ENCODE results near the gene PDCD1. TPM values are rescaled to one million over a fixed set of nuclear protein-coding genes. Genes with fewer than 3 reads are reported as not detected.

The PDCD1 gene
- total RNA-seq, 1 donor: not detected

DNA sequence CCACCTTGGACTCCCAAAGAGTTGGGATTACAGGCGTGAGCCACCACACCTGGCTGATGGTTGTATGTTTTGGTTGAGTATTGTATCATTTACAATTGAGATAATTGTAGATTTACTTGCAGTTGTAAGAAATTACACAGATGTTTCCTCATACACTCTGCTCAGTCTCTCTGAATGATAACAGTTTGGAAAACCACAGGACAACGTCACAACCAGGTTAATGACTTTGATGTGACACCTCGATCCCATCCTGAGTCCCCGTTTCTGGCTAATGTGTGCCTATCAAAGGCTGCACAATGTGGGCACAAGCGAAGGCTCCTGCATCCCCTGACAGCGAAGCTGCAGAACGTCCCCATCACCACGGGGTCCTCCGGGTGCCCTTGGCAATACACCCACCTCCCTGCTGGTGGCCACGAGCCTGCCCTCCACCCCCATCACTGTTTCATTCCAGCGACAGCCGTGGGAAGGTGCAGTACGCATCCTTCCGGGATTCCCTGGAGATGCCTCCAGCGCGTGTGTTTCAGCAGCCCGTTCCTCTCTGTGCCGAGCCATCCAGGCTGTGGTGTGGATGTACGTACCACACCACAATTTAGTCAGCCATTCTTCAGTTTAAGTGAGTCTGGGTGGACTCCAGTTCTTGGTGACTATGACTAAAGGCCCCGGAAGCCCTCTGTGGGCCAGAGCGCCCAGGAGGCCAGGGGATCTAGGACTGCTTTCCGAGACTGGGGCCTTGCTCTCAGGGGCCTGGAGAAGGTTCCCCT lies 4.3 kb upstream of the PDCD1 start:
- no peak overlapping the region for H3K4me3 ChIP-seq (ENCODE audit: low read depth, low read length)
- no peak for DNase-seq (ENCODE audit: low read depth)
- TF ChIP-seq, protein P1, sequence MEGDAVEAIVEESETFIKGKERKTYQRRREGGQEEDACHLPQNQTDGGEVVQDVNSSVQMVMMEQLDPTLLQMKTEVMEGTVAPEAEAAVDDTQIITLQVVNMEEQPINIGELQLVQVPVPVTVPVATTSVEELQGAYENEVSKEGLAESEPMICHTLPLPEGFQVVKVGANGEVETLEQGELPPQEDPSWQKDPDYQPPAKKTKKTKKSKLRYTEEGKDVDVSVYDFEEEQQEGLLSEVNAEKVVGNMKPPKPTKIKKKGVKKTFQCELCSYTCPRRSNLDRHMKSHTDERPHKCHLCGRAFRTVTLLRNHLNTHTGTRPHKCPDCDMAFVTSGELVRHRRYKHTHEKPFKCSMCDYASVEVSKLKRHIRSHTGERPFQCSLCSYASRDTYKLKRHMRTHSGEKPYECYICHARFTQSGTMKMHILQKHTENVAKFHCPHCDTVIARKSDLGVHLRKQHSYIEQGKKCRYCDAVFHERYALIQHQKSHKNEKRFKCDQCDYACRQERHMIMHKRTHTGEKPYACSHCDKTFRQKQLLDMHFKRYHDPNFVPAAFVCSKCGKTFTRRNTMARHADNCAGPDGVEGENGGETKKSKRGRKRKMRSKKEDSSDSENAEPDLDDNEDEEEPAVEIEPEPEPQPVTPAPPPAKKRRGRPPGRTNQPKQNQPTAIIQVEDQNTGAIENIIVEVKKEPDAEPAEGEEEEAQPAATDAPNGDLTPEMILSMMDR (IDR thresholded peaks at IDR 0.05; ENCODE audit: insufficient read depth, low read length): no peak

DNA sequence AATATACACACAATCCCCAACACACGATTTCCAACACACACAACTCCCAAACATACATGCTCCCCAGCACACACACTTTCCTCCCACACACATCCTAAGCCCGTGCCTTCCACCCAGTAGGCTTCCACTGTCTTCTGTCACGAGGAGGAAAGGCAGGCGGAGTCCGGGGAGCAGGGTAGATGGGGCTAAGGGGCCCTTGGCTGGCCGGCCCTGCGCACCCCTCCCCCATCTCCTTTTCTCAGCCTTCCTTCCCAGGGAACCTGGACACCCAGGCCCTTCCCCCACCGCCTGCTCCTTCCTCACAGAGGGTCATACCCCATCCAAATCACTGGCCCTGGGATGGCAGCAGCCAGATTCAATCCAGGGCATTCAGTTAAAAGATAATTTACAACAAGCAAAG lies 3.4 kb upstream of the PDCD1 start:
- TF ChIP-seq, protein P1 (IDR thresholded peaks at IDR 0.05; ENCODE audit: insufficient read depth, low read length): no peak
- no peak overlapping the region for H3K4me3 ChIP-seq (ENCODE audit: low read depth, low read length)
- DNase-seq (ENCODE audit: low read depth): no peak

DNA sequence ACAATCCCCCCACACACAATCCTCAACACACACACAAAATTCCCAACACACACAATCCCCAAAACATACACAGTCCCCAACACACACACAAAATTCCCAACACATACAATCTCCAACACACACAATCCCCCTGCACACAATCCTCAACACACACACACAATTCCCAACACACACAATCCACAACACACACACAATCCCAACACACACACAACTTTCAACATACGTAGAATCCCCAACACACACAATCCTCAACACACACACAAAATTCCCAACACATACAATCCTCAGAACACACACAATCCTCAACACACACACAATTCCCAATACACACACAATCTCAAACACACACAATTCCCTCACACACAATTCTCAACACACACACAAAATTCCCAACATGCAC lies 2.6 kb upstream of the PDCD1 start:
- DNase-seq (ENCODE audit: low read depth): no peak
- H3K4me3 ChIP-seq (ENCODE audit: low read depth, low read length): no peak overlapping the region
- TF ChIP-seq, protein P1 (IDR thresholded peaks at IDR 0.05; ENCODE audit: insufficient read depth, low read length): no peak

DNA sequence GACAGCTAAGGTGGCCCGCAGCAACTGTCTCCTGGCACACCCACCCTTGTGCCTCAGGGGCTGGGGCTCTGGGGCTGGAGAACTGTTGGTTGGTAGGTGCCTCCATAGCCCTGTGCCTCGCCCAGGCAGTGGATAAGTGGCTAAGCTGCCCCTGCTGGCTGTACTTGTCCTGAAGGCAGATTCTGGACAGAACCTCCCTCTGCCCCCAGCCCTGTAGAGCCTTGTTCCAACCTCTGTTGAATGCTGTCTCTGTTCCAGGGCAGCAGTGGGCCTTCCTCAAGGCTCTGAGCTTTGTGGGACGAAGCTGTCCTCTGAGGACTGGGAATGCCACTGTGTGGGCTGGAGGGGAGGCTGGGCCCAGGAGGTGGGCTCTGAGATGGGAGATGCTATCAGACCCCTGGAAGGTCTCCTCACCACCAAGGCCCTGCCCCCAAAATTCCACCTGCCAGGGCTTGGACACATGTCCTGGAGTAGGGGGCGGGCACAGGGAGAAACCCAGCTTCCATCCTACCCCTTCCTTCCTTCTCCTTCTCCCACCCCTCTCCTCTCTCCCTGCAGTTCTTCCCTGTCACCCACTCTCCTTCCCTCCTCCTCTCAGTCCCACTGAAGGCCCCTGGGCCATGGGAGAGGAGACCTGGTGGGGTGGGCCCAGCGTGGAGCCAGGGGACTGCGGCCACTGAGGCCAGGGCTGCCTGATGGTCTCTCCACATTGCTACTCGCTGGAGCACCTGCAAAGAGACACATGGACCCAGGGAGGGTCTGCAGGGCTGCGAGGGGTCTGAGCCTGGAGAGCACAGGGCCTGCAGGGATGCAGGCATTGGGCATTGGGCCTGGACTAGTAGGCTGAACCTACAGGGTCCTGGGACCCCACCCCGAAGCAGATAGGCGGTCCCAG lies 1.7 kb upstream of the PDCD1 start:
- no peak for DNase-seq (ENCODE audit: low read depth)
- no peak overlapping the region for H3K4me3 ChIP-seq (ENCODE audit: low read depth, low read length)
- TF ChIP-seq, protein P1 (IDR thresholded peaks at IDR 0.05; ENCODE audit: insufficient read depth, low read length): peak; percentile 19

DNA sequence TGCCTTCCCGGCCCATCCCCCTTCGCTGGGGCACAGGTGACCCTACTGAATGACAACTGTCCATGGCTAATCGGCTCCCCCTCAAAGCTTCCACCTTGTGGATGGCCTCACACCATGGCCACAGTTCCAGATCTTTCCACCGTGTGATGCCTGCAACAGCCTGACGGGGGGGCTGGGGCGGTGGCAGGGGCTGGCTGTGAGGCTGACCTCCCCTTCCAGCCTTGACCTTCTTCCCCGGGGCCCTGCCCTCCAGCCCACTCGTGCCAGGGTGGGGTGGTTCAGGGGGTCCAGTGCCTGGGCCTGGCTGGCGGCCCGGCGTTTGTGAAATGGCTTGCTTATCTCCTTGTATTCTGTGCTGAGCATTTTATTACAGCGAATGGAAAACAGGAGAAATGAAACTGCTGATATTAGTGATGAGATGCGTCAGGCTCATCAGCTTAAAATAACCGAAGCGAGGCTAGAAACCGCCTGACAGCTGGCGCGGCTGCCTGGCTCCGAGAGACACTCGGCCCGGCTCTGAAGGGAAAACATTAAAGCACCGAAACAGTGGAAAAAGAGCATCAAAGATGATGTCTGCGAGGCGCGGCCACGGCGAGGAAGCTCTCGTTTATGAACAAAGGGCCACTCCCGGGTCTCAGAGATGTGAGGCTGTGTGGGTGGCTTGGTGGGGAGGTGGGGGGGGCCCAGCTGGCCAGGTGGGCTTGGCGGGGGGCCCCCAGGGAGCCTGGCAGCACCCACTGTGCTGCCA lies 916 bp upstream of the PDCD1 start:
- peak; percentile 48 for DNase-seq (ENCODE audit: low read depth)
- H3K4me3 ChIP-seq (ENCODE audit: low read depth, low read length): peak overlapping the region; percentile 22
- TF ChIP-seq, protein P1 (IDR thresholded peaks at IDR 0.05; ENCODE audit: insufficient read depth, low read length): no peak

DNA sequence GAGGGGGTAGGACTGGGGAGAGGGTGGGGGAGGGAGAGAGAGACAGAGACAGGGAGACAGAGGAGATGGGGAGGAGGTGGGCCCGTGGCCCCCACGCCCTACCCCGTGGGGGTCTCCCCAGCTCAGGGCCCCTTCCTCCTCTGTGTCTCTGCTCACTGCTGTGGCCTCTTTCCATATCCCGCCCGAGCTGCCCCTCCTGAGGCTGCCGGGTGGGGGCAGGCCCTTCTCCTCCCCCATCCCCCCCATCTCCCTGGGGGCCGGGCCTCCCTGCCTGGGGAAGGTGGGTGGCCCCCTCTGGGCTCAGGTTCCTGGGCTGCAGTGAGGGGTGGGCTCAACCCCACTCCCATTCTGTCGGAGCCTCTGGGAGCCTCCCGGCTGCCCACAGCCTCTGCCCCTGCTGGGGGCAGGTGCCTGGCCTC lies 332 bp upstream of the PDCD1 start:
- DNase-seq (ENCODE audit: low read depth): no peak
- H3K4me3 ChIP-seq (ENCODE audit: low read depth, low read length): no peak overlapping the region
- TF ChIP-seq, protein P1 (IDR thresholded peaks at IDR 0.05; ENCODE audit: insufficient read depth, low read length): no peak

Data from fibroblast of the aortic adventitia (primary cell).